Liver (tissue), 9 donors: ENCODE results near the gene TBC1D9. TPM values are rescaled to one million over a fixed set of nuclear protein-coding genes. Genes with fewer than 3 reads are reported as not detected.

Source experiments
- DNase-seq: peaks from one replicate; pipeline ENCODE4 v3.0.0-alpha.2; 2017; ENCODE audit warnings: low spot score
- H3K27ac ChIP-seq, 2 donors: one replicate each; pipeline ENCODE4 v1.7.0; 2013; ENCODE audit warnings: inconsistent platforms in 2 of 2, low read length in 2 of 2, control low read depth in 1 of 2, low read depth in 1 of 2, mild to moderate bottlenecking in 1 of 2
- H3K27me3 ChIP-seq, 4 donors: one replicate each; pipeline versions ENCODE4 v1.6.1 to v1.7.0; 2013; ENCODE audit warnings: low read length in 3 of 4, inconsistent platforms in 1 of 4, mild to moderate bottlenecking in 1 of 4, moderate library complexity in 1 of 4; ENCODE audit not compliant: control insufficient read depth in 4 of 4, insufficient read depth in 4 of 4
- H3K36me3 ChIP-seq, 4 donors: one replicate each; pipeline versions ENCODE4 v1.6.1 to v1.7.0; 2013; ENCODE audit warnings: low read length in 3 of 4, mild to moderate bottlenecking in 3 of 4, low read depth in 1 of 4, moderate library complexity in 1 of 4; ENCODE audit not compliant: control insufficient read depth in 4 of 4, insufficient read depth in 3 of 4
- H3K4me1 ChIP-seq, 4 donors: one replicate each; pipeline versions ENCODE4 v1.6.1 to v1.7.0; 2013; ENCODE audit warnings: low read length in 3 of 4, mild to moderate bottlenecking in 3 of 4, moderate library complexity in 1 of 4; ENCODE audit not compliant: control insufficient read depth in 4 of 4, insufficient read depth in 4 of 4
- H3K4me3 ChIP-seq, 3 donors: one replicate each; pipeline versions ENCODE4 v1.6.1 to v1.7.0; 2013; ENCODE audit warnings: low read length in 3 of 3, control low read depth in 1 of 3, low read depth in 1 of 3, mild to moderate bottlenecking in 1 of 3
- H3K9ac ChIP-seq, 2 donors: one replicate each; pipeline ENCODE4 v1.7.0; 2013; ENCODE audit warnings: low read length in 2 of 2, mild to moderate bottlenecking in 2 of 2, moderate library complexity in 2 of 2, control low read depth in 1 of 2, low read depth in 1 of 2
- H3K9me3 ChIP-seq, 4 donors: one replicate each; pipeline versions ENCODE4 v1.6.1 to v1.7.0; 2013; ENCODE audit warnings: low read length in 3 of 4; ENCODE audit not compliant: control insufficient read depth in 4 of 4
- ATF3 ChIP-seq: IDR thresholded peaks from 2 replicates; pipeline ENCODE4 v1.6.1; 2016; ENCODE audit warnings: antibody characterized with exemption
- EGR1 ChIP-seq, 2 donors: IDR thresholded peaks; 2 replicates each; pipeline ENCODE4 v1.6.1; 2016 to 2018; ENCODE audit warnings: antibody characterized with exemption in 2 of 2, low read depth in 2 of 2
- FOXA2 ChIP-seq: IDR thresholded peaks from 2 replicates; pipeline ENCODE4 v1.6.1; 2016; ENCODE audit warnings: antibody characterized with exemption
- GABPA ChIP-seq, 2 donors: IDR thresholded peaks in 1 of 2; conservative IDR thresholded peaks in 1 of 2; 2 replicates each; pipeline ENCODE4 v1.6.1; 2016; ENCODE audit warnings: antibody characterized with exemption in 2 of 2, mild to moderate bottlenecking in 1 of 2, moderate library complexity in 1 of 2
- HNF4A ChIP-seq, 2 donors: conservative IDR thresholded peaks; 2 replicates each; pipeline ENCODE4 v1.6.1; 2016; ENCODE audit warnings: antibody characterized with exemption in 2 of 2, mild to moderate bottlenecking in 2 of 2
- HNF4G ChIP-seq: IDR thresholded peaks from 2 replicates; pipeline ENCODE4 v1.6.1; 2016; ENCODE audit warnings: antibody characterized with exemption
- JUND ChIP-seq, 2 donors: IDR thresholded peaks; 2 replicates each; pipeline ENCODE4 v1.6.1; 2016; ENCODE audit warnings: antibody characterized with exemption in 2 of 2
- NR2F2 ChIP-seq: IDR thresholded peaks from 2 replicates; pipeline ENCODE4 v1.6.1; 2016; ENCODE audit warnings: antibody characterized with exemption
- RAD21 ChIP-seq, 2 donors: IDR thresholded peaks; 2 replicates each; pipeline ENCODE4 v1.6.1; 2016; ENCODE audit warnings: antibody characterized with exemption in 2 of 2, mild to moderate bottlenecking in 2 of 2
- REST ChIP-seq: IDR thresholded peaks from 2 replicates; pipeline ENCODE4 v1.6.1; 2016; ENCODE audit warnings: antibody characterized with exemption, mild to moderate bottlenecking
- RXRA ChIP-seq, 2 donors: IDR thresholded peaks; 2 replicates each; pipeline ENCODE4 v1.6.1; 2017 to 2018; ENCODE audit warnings: antibody characterized with exemption in 2 of 2, mild to moderate bottlenecking in 1 of 2
- SP1 ChIP-seq: IDR thresholded peaks from 2 replicates; pipeline ENCODE4 v1.6.1; 2018; ENCODE audit warnings: antibody characterized with exemption, mild to moderate bottlenecking
- TAF1 ChIP-seq: conservative IDR thresholded peaks from 2 replicates; pipeline ENCODE4 v1.6.1; 2016; ENCODE audit warnings: antibody characterized with exemption, mild to moderate bottlenecking
- YY1 ChIP-seq: IDR thresholded peaks from 2 replicates; pipeline ENCODE4 v1.6.1; 2016; ENCODE audit warnings: antibody characterized with exemption, mild to moderate bottlenecking
- ZBTB33 ChIP-seq: IDR thresholded peaks from 2 replicates; pipeline ENCODE4 v1.6.1; 2016; ENCODE audit warnings: antibody characterized with exemption
- WGBS: extraction: QIAGEN DNeasy Blood & Tissue Kit; methylation state at CpG from one replicate; pipeline ENCODE4 v1.1.7; 2013; 5-methylcytosine and 5-hydroxymethylcytosine counted together
- polyA plus RNA-seq, 2 donors: library from polyadenylated mRNA; stranded (reverse) in 1 of 2; unstranded in 1 of 2; fragments of 200-250 nt in 1 of 2; fragments of >200 nt in 1 of 2; fragmentation: Nextera tagmentation in 1 of 2; extraction: Ambion mirVana in 1 of 2; gene quantifications; one replicate each; pipeline versions ENCODE4 v1.2.1 to v1.2.3, GENCODE V29; 2013 to 2015
- total RNA-seq, 2 donors: library from RNA; depleted of rRNA; stranded (reverse); fragments of >200 nt; gene quantifications; one replicate each; pipeline ENCODE4 v1.2.3, GENCODE V29; 2014
- TF ChIP-seq, protein P1 (sequence below): fragments of 150-350 bp; IDR thresholded peaks from 2 replicates; pipeline ENCODE4 v1.5.1; 2017; ENCODE audit warnings: improper control_type of control experiment, low read depth, low read length; ENCODE audit not compliant: missing input control
- TF ChIP-seq, protein P2 (sequence below): IDR thresholded peaks from 2 replicates; pipeline ENCODE4 v1.6.1; 2016; ENCODE audit warnings: antibody characterized with exemption
- donor health status: healthy.
- donor health status: healthy.
- donor health status: healthy.
- donor health status: healthy.
- donor health status: healthy.

The TBC1D9 gene
- total and polyA plus RNA-seq, 4 donors: 1.4 to 8.5 (median 6.3) TPM

DNA sequence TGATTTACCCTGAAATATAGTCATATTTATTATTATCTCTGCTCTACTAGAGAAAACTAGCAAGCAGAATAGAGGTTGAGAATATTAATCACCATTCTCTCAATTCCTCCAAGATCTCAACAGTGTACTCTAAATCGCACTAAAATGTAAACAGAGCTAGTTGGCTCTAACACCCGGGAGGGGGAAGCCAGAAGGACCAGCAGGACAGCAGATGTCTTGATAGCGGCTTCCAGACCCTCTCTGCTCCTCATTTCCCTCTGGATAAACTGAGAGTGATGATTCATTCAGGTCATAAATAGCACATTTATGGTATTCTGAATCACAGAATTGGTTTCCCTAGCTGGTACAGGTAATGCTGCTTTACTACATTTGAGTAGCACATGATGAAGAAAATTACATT, 82.5 kb downstream of the TBC1D9 start:
- Histone ChIP-seq H3K36me3 (peaks cover 0 to 7% (median 2%) of the 10 kb centered on the region in 4 donors), H3K9me3 (no peaks in the 10 kb centered on the region), H3K4me3 (no peak overlapping the region), H3K9ac (no peak overlapping the region), H3K4me1 (no peaks in the 10 kb centered on the region), H3K27me3 (no peaks in the 10 kb centered on the region), H3K27ac (no peak overlapping the region)
- no peak for TF ChIP-seq HNF4G
- no peak for TF ChIP-seq JUND (IDR thresholded peaks at IDR 0.05)
- TF ChIP-seq RAD21 (IDR thresholded peaks at IDR 0.05): no peak
- TF ChIP-seq SP1: no peak
- no peak for TF ChIP-seq NR2F2
- no peak for TF ChIP-seq TAF1
- TF ChIP-seq EGR1 (IDR thresholded peaks at IDR 0.05; ENCODE audit: low read depth in 2 of 2): no peak
- TF ChIP-seq RXRA (IDR thresholded peaks at IDR 0.05): no peak
- no peak for TF ChIP-seq REST
- TF ChIP-seq ZBTB33: no peak
- no peak for TF ChIP-seq YY1
- TF ChIP-seq ATF3: no peak
- TF ChIP-seq GABPA (IDR thresholded peaks at IDR 0.05 in 1 of 2, conservative IDR thresholded peaks at IDR 0.05 in 1 of 2): no peak
- TF ChIP-seq, protein P1, sequence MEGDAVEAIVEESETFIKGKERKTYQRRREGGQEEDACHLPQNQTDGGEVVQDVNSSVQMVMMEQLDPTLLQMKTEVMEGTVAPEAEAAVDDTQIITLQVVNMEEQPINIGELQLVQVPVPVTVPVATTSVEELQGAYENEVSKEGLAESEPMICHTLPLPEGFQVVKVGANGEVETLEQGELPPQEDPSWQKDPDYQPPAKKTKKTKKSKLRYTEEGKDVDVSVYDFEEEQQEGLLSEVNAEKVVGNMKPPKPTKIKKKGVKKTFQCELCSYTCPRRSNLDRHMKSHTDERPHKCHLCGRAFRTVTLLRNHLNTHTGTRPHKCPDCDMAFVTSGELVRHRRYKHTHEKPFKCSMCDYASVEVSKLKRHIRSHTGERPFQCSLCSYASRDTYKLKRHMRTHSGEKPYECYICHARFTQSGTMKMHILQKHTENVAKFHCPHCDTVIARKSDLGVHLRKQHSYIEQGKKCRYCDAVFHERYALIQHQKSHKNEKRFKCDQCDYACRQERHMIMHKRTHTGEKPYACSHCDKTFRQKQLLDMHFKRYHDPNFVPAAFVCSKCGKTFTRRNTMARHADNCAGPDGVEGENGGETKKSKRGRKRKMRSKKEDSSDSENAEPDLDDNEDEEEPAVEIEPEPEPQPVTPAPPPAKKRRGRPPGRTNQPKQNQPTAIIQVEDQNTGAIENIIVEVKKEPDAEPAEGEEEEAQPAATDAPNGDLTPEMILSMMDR: no peak
- TF ChIP-seq, protein P2, sequence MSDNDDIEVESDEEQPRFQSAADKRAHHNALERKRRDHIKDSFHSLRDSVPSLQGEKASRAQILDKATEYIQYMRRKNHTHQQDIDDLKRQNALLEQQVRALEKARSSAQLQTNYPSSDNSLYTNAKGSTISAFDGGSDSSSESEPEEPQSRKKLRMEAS: no peak
- no peak for TF ChIP-seq FOXA2
- no peak for DNase-seq
- 68% methylated on average over 3 of the region's 3 CpGs for WGBS

DNA sequence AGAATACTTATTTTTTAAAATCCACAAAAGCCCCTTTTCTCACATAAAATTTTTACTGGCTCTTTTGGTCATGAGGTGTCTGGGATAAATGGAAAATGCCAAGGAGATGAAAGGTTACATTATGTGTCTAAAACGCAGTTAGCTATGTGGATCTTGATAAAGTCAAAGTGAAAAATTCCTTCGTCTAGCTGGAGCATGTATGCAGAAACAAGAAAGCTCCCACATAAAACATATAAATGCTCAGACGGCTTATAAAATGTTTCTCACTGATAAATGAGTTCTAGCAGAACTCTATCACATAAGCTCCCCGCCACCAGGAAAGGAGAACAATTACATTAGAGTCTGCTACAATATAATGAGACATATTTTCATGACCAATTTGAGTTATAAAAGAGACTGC, 83.8 kb downstream of the TBC1D9 start:
- H3K9me3 ChIP-seq: no peaks in the 10 kb centered on the region
- H3K4me3 ChIP-seq: no peak overlapping the region
- H3K36me3 ChIP-seq: peaks cover 0 to 7% (median under 1%) of the 10 kb centered on the region in 4 donors
- no peak overlapping the region for H3K27ac ChIP-seq
- TF ChIP-seq JUND (IDR thresholded peaks at IDR 0.05): no peak
- TF ChIP-seq RAD21 (IDR thresholded peaks at IDR 0.05): no peak
- no peak for TF ChIP-seq REST
- no peak for TF ChIP-seq FOXA2
- TF ChIP-seq GABPA (IDR thresholded peaks at IDR 0.05 in 1 of 2, conservative IDR thresholded peaks at IDR 0.05 in 1 of 2): no peak
- no peak for TF ChIP-seq SP1
- TF ChIP-seq, protein P1: no peak
- TF ChIP-seq, protein P2: no peak
- TF ChIP-seq RXRA (IDR thresholded peaks at IDR 0.05): no peak
- TF ChIP-seq HNF4A (conservative IDR thresholded peaks at IDR 0.05): no peak
- no peaks in the 10 kb centered on the region for H3K27me3 ChIP-seq
- 95% methylated on average over 4 of the region's 4 CpGs for WGBS
- no peak for DNase-seq
- no peaks in the 10 kb centered on the region for H3K4me1 ChIP-seq
- no peak overlapping the region for H3K9ac ChIP-seq
